22Rv1 (cell line): ENCODE measurements around the gene CDH12.

Source experiments
- ZFX ChIP-seq: fragments of 450-650 bp; IDR thresholded peaks from 2 replicates; pipeline ENCODE4 v1.6.1; 2017; ENCODE audit warnings: antibody characterized with exemption, borderline replicate concordance
- TF ChIP-seq, protein P1 (sequence below): fragments of 450-650 bp; IDR thresholded peaks from 2 replicates; pipeline ENCODE4 v1.5.1; 2017; ENCODE audit warnings: mild to moderate bottlenecking

DNA sequence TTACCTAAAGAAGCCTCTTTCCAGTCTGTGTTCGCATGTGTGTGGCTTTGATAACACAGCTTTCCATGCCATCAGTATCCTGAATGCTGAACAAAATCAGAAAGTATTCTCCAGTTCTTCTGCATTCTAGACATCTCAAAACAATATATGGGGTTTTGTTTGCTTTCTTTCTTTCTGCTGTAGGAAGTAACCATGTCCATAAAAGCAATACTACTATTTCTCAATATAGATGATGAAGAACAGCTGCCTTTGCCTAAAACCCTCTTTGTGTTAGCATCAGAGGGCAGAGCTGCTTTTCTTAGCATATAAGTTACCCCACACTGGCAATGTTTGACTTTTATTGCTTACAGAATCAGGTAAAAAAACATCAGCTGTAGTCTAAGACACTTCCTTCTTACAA is 963.6 kb downstream of the CDH12 start:
- TF ChIP-seq, protein P1, sequence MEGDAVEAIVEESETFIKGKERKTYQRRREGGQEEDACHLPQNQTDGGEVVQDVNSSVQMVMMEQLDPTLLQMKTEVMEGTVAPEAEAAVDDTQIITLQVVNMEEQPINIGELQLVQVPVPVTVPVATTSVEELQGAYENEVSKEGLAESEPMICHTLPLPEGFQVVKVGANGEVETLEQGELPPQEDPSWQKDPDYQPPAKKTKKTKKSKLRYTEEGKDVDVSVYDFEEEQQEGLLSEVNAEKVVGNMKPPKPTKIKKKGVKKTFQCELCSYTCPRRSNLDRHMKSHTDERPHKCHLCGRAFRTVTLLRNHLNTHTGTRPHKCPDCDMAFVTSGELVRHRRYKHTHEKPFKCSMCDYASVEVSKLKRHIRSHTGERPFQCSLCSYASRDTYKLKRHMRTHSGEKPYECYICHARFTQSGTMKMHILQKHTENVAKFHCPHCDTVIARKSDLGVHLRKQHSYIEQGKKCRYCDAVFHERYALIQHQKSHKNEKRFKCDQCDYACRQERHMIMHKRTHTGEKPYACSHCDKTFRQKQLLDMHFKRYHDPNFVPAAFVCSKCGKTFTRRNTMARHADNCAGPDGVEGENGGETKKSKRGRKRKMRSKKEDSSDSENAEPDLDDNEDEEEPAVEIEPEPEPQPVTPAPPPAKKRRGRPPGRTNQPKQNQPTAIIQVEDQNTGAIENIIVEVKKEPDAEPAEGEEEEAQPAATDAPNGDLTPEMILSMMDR: no peak
- no peak for TF ChIP-seq ZFX
